H4 (cell line): ENCODE data around the gene CCDC28A. TPM values are rescaled to one million over a fixed set of nuclear protein-coding genes. Genes with fewer than 3 reads are reported as not detected.

Source experiments
- DNase-seq: peaks from one replicate; pipeline ENCODE4 v3.0.0-alpha.2; 2015; ENCODE audit warnings: low spot score
- total RNA-seq: library from RNA; depleted of rRNA; stranded (reverse); fragments of >200 nt; shearing (Covaris generic); gene quantifications from 2 replicates; pipeline ENCODE4 v1.2.3, GENCODE V29; 2014

The CCDC28A gene
- total RNA-seq, 1 experiment from 2014 or later: 17.3 TPM

- DNase-seq: no peak
Measured at GRCh38 chr6:138795809-138796603, 22.4 kb downstream of the CCDC28A start, which contains the start of gene ECT2L. Gene ECT2L (plus strand): TSS chr6:138796087. CDS start chr6:138813275, 17,188 bp downstream.

DNA sequence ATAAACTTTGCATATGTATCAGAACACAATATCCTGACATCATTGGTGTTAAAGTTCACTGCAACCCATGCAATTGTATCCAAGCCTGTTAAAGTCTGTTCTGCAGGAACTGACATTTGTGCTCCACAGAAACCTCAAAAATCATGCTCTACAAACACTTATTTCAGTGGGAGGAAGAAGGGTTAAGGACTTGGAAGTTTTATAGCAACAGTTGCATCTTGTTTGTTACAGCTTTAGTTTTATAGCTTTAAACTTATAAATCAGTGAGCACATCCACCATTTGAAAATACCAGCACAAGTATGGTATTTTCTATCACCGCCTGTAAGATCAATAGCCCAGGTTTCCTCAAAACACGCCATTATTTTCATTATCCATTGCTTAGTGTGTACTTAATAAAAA lies 23.2 kb downstream of the CCDC28A start:
- no peak for DNase-seq

DNA sequence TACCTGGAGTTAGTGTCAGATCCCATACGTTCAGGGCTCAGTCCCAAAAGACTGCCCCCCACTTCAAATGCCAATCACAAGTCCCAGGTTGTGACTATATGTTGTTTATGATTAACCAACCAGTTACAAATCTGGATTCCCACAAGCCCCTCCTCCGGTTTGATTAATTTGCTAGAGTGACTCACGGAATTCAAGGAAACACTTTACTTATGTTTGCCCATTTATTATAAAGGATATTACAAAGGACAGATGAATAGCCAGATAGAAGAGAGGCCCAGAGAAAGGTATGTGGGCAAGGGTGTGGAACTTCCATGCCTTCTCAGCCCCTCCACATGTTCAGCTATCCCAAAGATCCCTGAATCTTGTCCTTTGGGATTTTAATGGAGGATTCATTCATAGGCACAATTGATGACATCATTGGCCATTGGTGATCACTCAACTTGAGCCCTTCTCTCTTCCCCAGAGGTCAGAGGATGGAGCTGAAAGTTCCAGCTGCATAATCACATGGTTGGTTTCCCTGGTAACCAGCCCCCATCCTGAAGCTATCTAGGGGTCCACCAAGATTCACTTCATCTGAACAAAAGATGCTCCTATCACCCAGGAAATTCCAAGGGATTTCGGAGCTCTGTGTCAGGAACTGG lies 24.4 kb downstream of the CCDC28A start:
- DNase-seq: no peak

GRCh38 chr6:138800377-138801150 lies 27.0 kb downstream of the CCDC28A start:
- DNase-seq: no peak

- no peak for DNase-seq
Measured at GRCh38 chr6:138803331-138803730, 29.8 kb downstream of the CCDC28A start.

GRCh38 chr6:138803861-138804260 lies 30.3 kb downstream of the CCDC28A start:
- no peak for DNase-seq

DNA sequence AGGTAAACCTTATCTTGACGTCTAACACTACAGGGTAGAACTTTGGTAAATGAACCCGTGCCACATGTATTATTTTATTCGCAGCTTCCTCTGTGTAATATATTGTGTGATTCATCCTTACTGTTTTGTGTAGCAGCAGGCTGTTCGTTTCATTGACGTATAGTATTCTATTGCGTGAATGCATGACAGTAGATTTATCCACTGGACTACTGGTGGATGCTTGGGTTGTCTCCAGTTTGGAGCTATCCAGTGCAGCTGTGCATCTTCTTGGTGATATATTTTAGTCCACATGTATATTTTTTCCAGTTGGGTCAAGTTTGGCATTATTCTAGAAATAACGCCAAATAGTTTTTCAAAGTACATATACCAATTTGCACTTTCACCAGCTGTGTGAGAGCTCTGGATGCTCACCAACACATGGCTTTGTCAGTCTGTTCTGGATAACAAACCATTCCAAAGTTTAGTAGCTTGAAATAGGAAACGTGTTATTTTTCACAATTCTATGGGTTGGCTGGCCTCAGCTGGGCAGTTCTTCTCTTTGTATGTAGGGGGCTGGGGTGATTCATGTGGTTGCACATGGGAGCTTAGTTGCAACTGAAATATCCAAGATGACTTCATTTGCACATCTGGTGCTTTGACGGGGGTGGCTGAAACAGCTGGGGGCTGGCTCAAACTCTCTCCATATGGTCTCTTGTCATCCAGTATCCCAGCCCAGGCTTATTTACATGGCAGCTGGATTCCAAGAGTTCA lies 31.6 kb downstream of the CCDC28A start:
- no peak for DNase-seq

DNA sequence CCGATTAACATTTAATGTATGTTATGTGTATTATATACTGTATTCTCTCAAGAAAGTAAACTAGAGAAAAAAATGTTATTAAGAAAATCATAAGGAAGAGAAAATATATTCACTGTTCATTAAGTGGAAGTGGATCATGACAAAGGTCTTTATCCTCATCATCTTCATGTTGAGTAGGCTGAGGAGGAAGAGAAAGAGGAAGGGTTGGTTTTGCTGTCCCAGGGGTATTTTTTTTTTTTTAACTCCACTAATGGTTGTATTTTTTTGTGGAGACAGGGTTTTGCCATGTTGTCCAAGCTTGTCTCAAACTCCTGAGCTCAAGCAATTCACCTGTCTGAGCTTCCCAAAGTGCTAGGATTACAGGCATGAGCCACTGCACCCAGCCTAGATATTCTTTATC lies 33.3 kb downstream of the CCDC28A start:
- DNase-seq: no peak

- DNase-seq: no peak
Measured at GRCh38 chr6:138809677-138810076, 36.1 kb downstream of the CCDC28A start.

DNA sequence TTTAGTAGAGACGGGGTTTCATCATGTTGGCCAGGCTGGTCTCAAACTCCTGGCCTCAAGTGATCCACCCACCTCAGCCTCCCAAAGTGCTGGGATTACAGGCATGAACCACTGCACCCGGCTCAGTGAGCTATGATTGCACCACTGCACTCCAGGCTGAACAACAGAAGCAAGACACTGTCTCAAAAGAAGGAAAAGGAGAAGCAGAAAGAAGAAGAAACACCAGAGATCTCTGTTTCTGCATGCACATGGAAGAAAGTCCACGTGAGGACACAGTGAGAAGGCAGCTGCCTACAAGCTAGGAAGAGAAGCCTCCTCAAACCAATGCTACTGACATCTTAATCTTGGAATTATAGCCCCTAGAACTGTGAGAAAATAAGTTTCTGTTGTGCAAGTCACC lies 38.3 kb downstream of the CCDC28A start:
- no peak for DNase-seq

DNA sequence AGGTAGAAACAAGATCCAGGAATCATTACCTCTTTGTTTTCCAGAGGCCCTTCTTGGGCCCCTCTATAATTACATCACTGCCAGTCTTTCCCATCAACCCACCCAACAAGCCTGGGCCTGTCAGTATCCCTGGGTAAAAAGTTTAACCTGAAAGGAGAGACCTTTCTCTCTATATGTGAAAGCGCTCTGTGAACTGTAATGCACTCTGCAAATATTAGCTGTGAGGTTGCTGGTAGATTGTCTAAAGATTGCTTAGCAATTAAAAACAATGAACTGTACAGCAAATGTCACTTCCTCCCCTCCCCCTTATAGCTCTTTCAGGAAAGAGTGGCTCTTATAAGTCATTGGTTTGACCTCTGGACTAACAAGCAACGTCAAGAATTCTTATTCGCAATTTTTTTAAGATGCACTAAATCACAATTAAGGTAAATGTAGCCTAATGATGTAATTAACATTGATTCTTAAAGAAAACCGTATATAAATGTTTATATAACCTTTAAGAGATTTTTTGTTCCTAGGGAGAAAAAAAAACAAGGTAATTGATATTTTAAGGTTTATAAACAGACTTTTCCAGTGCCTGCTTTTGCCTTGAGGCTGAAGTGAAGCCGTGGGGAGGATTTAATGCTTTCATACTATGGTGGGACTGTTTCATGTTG lies 40.7 kb downstream of the CCDC28A start:
- no peak for DNase-seq

DNA sequence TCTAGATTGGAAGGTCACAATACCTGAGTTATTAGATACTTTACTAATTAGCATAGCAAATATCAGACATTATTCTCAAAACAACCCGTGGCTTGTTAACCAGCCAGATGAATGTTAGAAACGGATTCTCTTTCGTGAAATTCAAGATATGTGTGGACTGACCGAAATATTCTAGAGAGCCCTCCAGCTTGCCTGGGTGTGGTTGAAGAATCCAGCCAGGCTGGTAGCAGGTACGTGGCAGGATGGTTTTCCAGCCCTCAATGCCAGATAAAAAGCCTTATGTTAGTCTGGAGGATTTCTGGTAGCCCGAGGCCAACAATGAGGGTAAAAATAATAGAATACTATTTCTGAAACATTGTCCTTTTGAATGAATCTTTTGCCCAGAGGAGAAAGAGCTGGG lies 41.7 kb downstream of the CCDC28A start:
- no peak for DNase-seq

DNA sequence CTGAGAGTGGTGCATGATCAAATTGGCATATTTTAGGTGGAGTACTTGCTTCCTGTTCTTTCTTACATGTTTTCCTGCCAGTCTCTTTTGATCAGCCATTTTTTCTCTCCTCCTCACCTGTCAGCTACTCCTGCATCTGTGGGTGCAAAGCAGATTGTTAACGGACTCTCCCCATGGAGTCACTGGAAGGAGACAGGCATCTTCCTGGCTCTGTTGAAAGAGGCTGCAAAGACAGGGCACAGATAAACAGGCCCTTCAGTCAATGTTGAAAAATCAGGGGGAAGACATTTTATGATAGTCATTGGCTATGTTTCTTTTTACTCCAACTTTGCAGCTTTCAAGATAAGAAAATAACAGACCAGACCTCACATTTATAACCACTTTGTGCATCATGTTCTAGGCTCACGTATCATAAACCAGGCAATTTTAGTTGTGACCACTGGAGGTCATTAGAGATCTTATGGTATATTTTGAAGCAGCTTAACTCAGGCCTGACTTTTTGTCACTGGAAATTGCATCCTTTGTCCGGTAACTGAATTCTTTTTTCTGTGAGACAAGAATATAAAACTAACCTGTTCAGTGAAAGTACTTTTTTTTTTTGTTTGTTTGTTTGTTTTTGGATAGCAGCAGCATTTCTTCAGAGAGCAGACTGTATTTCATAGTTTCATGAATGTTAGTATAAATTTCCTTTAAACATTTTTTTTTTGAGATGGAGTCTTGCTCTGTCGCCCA lies 42.4 kb downstream of the CCDC28A start:
- peak; percentile 47 for DNase-seq

GRCh38 chr6:138817799-138818198 lies 44.2 kb downstream of the CCDC28A start:
- DNase-seq: peak; percentile 53

DNA sequence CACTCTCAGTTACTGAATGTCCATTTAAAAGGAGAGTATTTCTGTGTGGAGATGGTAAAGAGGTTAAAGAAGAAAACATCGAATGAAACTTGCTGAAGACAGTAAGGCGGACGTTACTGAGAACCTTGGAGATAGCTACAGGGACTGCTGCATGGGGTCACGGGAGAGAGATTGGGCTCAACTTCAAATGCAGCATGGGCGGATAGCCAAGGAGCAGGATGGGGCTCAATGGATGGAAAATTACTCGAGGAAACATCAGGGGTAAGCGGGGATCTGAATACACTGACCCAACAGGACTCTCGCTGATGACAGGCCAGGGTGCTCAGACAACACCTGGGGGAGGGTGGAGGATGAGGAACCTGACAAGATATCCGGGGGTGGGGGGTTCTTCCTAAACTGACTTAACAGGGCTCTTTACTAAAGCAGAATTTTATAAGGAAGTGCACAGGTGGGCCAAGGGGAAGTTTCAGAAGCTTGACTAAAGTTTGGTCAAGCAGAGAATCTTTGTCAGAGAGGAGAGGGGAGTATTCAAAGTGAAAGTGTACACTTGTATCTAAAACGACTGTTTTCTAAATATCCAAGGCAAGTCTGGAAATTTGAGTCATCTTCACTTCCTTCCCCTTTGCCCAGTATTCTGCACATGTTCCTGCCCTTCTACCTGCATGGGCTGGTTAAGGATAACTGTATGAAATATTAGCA lies 45.1 kb downstream of the CCDC28A start:
- no peak for DNase-seq

DNA sequence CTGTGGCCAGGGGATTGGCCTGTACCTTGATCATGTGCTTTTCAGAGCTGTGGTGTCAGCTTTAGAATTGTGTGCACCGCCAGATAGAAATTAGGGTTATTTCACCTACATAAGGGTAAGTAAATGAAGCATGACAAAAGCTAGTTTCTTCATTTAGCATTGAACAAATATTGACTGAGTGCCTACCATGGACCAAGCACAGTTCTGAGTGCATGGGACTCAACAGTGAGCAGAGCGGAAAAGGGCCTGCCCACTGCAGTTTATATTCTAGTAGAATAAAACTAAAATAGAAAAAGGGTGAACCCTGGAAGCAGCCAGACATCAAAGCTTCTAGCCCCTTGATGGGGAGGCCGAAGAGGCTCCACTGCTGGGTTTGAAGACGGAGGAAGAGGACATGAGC lies 48.0 kb downstream of the CCDC28A start:
- DNase-seq: no peak

DNA sequence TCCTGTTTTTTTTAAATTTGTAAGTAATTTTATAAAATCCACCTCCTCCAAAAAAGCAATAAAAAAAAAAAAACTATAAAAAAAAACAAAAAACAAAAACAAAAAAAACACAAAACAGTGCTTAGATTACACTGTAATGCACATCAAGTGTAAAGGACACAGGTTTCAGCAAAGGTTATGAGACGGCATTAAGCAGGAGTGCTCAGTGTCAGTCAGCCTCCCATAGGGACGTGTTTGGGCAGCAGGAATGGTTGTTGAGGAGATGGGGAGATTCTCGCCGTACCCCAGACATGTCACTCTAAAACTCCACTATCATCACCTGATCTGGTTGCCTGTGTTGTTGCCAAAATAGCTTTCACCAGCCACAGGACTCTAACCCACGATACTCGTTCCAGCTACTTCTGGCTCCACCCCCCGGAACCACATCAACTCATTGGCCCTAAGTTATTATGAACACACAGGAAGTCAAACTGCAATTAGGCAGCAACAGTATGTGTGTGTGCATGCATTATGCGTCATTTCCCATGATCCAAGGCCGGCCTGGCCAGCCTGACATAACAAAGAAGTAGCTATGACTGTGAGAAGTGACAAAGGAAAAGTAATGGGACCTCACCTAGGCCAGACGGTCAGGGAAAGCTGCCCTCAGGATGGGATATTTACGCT lies 51.0 kb downstream of the CCDC28A start:
- DNase-seq: peak; percentile 64

DNA sequence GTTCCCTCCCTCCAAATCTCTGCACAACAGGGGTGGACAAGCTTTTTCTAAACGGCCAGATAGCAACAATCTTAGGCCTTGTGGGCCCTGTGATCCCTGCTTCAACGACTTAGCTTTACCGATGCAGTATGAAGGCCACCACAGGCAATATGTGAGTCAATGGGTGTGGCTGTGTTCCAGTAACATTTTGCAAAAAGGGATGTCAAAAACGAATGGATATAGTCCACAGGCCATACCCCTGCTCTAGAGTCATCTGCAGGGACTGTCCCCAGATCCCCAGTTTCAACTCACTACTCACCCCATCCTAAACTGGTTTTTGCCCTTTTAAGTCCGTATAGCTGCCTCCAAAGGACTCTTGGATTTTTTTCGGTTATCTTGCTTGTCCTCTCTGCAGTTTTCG lies 56.7 kb downstream of the CCDC28A start:
- DNase-seq: no peak

GRCh38 chr6:138832182-138832581 lies 58.6 kb downstream of the CCDC28A start:
- no peak for DNase-seq
